Neuronal stem cell (in vitro differentiated cells): Measurements from ENCODE around the gene ZFYVE9.

Source experiments
- DNase-seq: peaks from one replicate; pipeline ENCODE4 v3.0.0-alpha.2; 2013; ENCODE audit warnings: low spot score
- H2AFZ ChIP-seq: one replicate; pipeline ENCODE4 v1.6.1; 2013; ENCODE audit warnings: mild to moderate bottlenecking, low read length, inconsistent platforms
- H2AK5ac ChIP-seq: 2 replicates; pipeline ENCODE4 v1.6.1; 2013; ENCODE audit warnings: low read depth, mild to moderate bottlenecking, inconsistent platforms, low read length, moderate library complexity, mixed read lengths
- H2BK120ac ChIP-seq: 2 replicates; pipeline ENCODE4 v1.6.1; 2013; ENCODE audit warnings: low read depth, mild to moderate bottlenecking, inconsistent platforms, low read length, moderate library complexity, mixed read lengths
- H2BK12ac ChIP-seq: one replicate; pipeline ENCODE4 v1.6.1; 2013; ENCODE audit warnings: low read length, inconsistent platforms
- H2BK15ac ChIP-seq: 2 replicates; pipeline ENCODE4 v1.6.1; 2013; ENCODE audit warnings: mild to moderate bottlenecking, low read length, inconsistent platforms, mixed read lengths
- H2BK5ac ChIP-seq: one replicate; pipeline ENCODE4 v1.6.1; 2013; ENCODE audit warnings: inconsistent platforms, mild to moderate bottlenecking, low read length, moderate library complexity
- H3K14ac ChIP-seq: one replicate; pipeline ENCODE4 v1.6.1; 2013; ENCODE audit warnings: low read length, inconsistent platforms
- H3K18ac ChIP-seq: 2 replicates; pipeline ENCODE4 v1.6.1; 2013; ENCODE audit warnings: low read length, inconsistent platforms
- H3K23ac ChIP-seq: 2 replicates; pipeline ENCODE4 v1.6.1; 2013; ENCODE audit warnings: low read depth, mild to moderate bottlenecking, mixed read lengths, low read length, inconsistent platforms; ENCODE audit not compliant: poor library complexity
- H3K27ac ChIP-seq: replicated peaks from 3 replicates; pipeline ENCODE4 v1.5.1; 2013; ENCODE audit warnings: low read length, inconsistent platforms
- H3K27me3 ChIP-seq, 3 experiments: 2 replicates each; pipeline ENCODE4 v1.6.1; 2013; ENCODE audit warnings: low read length in 3 of 3, mild to moderate bottlenecking in 2 of 3, inconsistent platforms in 1 of 3, low read depth in 1 of 3, mixed read lengths in 1 of 3, moderate library complexity in 1 of 3; ENCODE audit not compliant: control insufficient read depth in 3 of 3, insufficient read depth in 3 of 3
- H3K36me3 ChIP-seq, 2 donors: replicated peaks in 1 of 2; 2 replicates each; pipeline ENCODE4 v1.6.1; 2013; ENCODE audit warnings: low read length in 2 of 2; ENCODE audit not compliant: control insufficient read depth in 2 of 2, insufficient read depth in 2 of 2
- H3K4ac ChIP-seq: 2 replicates; pipeline ENCODE4 v1.6.1; 2013; ENCODE audit warnings: inconsistent platforms, mild to moderate bottlenecking, low read length, moderate library complexity
- H3K4me1 ChIP-seq, 2 donors: 1 replicate in 1 of 2; 2 replicates in 1 of 2; pipeline ENCODE4 v1.6.1; 2013; ENCODE audit warnings: low read length in 2 of 2, low read depth in 1 of 2; ENCODE audit not compliant: control insufficient read depth in 2 of 2, insufficient read depth in 1 of 2
- H3K4me2 ChIP-seq: one replicate; pipeline ENCODE4 v1.6.1; 2013; ENCODE audit warnings: mild to moderate bottlenecking, low read length, inconsistent platforms; ENCODE audit not compliant: insufficient read depth, poor library complexity, severe bottlenecking
- H3K4me3 ChIP-seq, 2 donors: 2 replicates each; pipeline ENCODE4 v1.5.1; 2013; ENCODE audit warnings: low read length in 2 of 2, mild to moderate bottlenecking in 2 of 2, inconsistent platforms in 1 of 2, moderate library complexity in 1 of 2
- H3K79me1 ChIP-seq: one replicate; pipeline ENCODE4 v1.6.1; 2013; ENCODE audit warnings: low read depth, mild to moderate bottlenecking, inconsistent platforms, low read length, moderate library complexity
- H3K9ac ChIP-seq: one replicate; pipeline ENCODE4 v1.6.1; 2013; ENCODE audit warnings: mild to moderate bottlenecking, low read depth, low read length, inconsistent platforms; ENCODE audit not compliant: poor library complexity
- H3K9me3 ChIP-seq, 2 donors: replicated peaks in 1 of 2; 2 replicates each; pipeline versions ENCODE3 to v1.6.1; 2013; ENCODE audit warnings: low read length in 2 of 2, mild to moderate bottlenecking in 2 of 2, inconsistent platforms in 1 of 2, low read depth in 1 of 2, mixed read lengths in 1 of 2, moderate library complexity in 1 of 2; ENCODE audit not compliant: control insufficient read depth in 2 of 2, insufficient read depth in 1 of 2
- H4K8ac ChIP-seq: one replicate; pipeline ENCODE4 v1.6.1; 2013; ENCODE audit warnings: low read depth, mild to moderate bottlenecking, inconsistent platforms, low read length, moderate library complexity
- H4K91ac ChIP-seq: one replicate; pipeline ENCODE4 v1.6.1; 2013; ENCODE audit warnings: low read length, low read depth, mild to moderate bottlenecking, inconsistent platforms; ENCODE audit not compliant: poor library complexity
- WGBS, 2 donors: extraction: QIAGEN DNeasy Blood & Tissue Kit; methylation state at CpG; one replicate each; pipeline ENCODE4 v1.1.7; 2013; ENCODE audit warnings: missing lambda C conversion rate in 2 of 2, mixed read lengths in 1 of 2; ENCODE audit not compliant: insufficient read length in 2 of 2, insufficient replicate concordance in 1 of 2; ENCODE audit errors: extremely low coverage in 2 of 2; 5-methylcytosine and 5-hydroxymethylcytosine counted together

The ZFYVE9 gene

DNA sequence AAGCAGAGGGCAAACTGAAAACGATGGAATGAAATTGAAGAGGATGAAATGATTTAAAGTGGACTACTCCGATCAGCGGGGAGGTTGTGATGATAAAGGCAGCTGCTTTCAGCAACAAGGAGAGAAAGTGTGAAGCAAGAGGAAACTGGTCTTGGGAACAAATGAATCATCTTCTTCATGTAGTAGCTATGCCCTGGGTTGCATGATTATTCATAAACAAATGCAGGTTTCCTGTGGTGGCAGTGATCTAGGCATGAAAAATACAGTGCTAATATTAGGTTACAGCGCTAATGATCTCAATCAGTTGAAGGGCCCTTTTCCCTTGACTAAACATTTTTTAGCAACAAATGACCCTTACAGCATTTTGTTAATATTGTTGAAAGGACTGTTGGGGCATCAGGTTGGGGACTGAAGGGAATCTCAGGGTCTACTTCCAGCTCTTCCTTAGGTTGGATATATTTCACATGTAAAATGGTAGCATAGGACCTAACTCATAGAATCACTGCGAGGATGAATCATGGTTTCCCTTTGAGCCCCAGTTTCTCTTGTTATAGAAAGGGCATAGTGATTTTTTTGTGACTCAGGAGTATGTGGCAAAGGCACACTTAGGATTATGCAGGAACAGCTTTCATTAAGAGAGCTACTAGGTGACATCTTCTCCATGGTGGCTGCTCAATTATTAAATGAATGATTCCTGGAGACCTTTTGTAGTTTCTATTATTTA is 1.9 kb upstream of the ZFYVE9 start:
- Histone ChIP-seq H3K4me2 (no peak overlapping the region), H3K18ac (no peak overlapping the region), H3K4me1 (no peaks in the 10 kb centered on the region), H3K4ac (no peak overlapping the region), H2AFZ (no peak overlapping the region), H3K23ac (no peak overlapping the region), H3K27ac (no peak overlapping the region), H2BK5ac (no peak overlapping the region), H4K8ac (no peak overlapping the region), H2AK5ac (no peak overlapping the region), H3K9ac (no peak overlapping the region), H3K27me3 (peaks cover 0 to 13% (median 0%) of the 10 kb centered on the region in 3 experiments), H2BK120ac (no peak overlapping the region), H4K91ac (no peak overlapping the region), H3K4me3 (no peak overlapping the region), H2BK12ac (no peak overlapping the region), H3K36me3 (no peaks in the 10 kb centered on the region), H3K14ac (no peak overlapping the region), H2BK15ac (no peak overlapping the region), H3K9me3 (peaks cover 0 to 1% of the 10 kb centered on the region in 2 donors), H3K79me1 (peaks cover 8% of the 10 kb centered on the region)
- DNase-seq = no peak
- no CpG with 5 or more reads among the region's 5 CpGs for whole genome bisulfite sequencing, 2 donors

DNA sequence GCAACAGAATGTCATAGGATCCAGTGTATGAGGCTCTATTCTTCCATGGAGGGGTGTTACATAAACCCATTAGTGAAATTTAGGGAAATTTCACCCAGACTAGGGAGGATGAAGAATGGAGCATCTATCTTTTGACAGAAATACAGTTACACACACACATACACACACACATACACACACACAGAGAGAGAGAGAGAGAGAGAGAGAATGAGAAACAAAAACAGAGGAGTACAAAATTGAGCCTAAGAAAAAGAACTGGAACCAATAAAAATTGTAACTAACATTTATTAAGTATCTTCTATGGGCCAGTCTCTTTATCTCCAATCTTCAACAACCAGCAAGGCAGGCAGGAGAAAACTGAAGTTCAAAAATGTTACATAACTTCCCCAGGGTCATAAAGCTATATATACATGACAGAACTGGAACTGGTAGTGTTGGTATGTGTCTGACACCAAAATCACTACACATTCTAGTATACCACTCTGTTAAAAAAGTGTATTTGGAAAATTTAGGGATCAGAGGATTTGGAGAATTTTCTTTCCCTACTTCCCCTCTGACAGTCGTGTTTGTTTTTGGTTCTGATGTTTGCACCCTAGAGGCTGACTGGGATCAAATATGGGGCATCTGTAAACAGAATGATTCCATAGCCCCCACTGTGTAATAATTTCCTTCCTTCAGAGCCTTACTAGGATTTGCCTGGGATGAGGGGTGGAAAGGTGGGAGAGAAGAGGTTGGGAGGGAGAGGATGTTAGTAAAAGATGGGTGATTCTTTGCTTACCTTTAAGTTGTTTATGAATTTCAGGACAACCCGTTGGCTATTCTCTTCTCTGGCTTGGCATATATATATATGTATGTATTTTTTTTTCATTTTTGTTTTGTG is 1.0 kb upstream of the ZFYVE9 start:
- no peak overlapping the region for H3K18ac ChIP-seq
- no peak overlapping the region for H3K4me3 ChIP-seq
- H4K8ac ChIP-seq = no peak overlapping the region
- no peak overlapping the region for H3K27ac ChIP-seq
- H3K27me3 ChIP-seq = peaks cover 0 to 13% (median 0%) of the 10 kb centered on the region in 3 experiments
- H3K4me1 ChIP-seq = peaks cover 0 to 4% of the 10 kb centered on the region in 2 donors
- no peak overlapping the region for H2BK12ac ChIP-seq
- no peak overlapping the region for H3K4me2 ChIP-seq
- H3K79me1 ChIP-seq = peaks cover 8% of the 10 kb centered on the region
- H2BK15ac ChIP-seq = no peak overlapping the region
- H3K9ac ChIP-seq = no peak overlapping the region
- H2BK120ac ChIP-seq = no peak overlapping the region
- no peak overlapping the region for H2AK5ac ChIP-seq
- no peaks in the 10 kb centered on the region for H3K36me3 ChIP-seq
- H4K91ac ChIP-seq = no peak overlapping the region
- H3K4ac ChIP-seq = no peak overlapping the region
- H3K9me3 ChIP-seq = peaks cover 0 to 1% of the 10 kb centered on the region in 2 donors
- peak overlapping the region; percentile 96 for H2AFZ ChIP-seq
- no peak for DNase-seq
- H3K23ac ChIP-seq = no peak overlapping the region
- no peak overlapping the region for H3K14ac ChIP-seq
- no peak overlapping the region for H2BK5ac ChIP-seq
- no CpG with 5 or more reads among the region's 2 CpGs for WGBS, 2 donors

DNA sequence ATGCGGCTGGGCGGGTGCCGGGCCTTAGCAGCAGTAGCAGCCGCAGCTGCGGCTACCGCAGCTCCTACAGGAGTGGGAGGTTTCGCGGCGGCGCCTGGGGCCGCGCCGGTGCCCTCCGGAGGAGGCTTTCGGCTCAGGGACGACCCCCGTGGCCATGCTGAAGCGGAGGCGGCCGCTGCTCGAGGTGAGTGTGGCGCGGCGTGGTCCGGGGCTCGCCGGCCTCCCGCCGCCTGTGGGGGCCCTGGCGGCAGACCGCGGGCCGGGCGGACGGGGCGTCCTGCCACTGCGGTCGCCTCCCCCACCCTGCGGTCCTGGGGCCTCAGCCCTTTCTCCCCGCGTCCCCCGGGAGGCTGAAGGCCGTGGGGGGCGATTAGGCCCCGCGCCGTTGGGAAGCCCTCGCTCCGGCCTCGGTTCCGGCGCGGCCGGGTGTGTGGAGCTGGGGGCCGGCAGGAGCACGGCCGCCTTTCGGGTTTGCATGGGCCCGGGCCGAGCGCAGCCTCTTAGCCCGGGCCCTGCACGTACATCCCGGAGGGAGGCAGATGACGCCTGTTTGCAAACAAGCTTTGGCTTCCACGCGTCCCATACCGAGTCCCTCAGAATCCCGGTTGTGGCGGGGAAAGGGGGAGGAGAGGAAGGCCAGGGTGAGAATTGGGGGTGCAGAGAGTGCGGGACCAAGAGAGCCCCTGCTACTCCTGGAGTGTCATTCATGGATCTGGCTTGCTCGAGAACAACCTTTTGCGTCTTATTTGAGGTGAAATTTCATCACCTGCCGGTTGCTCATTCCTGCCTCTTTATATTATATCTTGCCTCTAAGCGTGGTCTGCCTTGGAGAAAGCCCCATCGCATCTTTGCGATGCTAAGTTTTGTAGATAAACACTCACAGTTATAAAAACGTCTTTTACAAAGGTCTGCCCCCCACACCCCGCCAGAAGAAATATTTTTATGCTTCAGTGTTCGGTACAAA is 613 bp downstream of the ZFYVE9 start:
- Histone ChIP-seq H4K91ac (no peak overlapping the region), H3K9me3 (peaks cover 0 to 1% of the 10 kb centered on the region in 2 donors), H2BK15ac (peak overlapping the region; percentile 92), H2BK5ac (peak overlapping the region; percentile 90), H3K36me3 (no peaks in the 10 kb centered on the region), H3K23ac (peak overlapping the region; percentile 93), H2BK12ac (peak overlapping the region; percentile 58), H3K14ac (peak overlapping the region; percentile 94), H2BK120ac (peak overlapping the region; percentile 18), H3K4ac (peak overlapping the region; percentile 84), H3K27me3 (peaks cover 0 to 13% (median 0%) of the 10 kb centered on the region in 3 experiments), H2AK5ac (peak overlapping the region; percentile 56), H3K4me3 (peak overlapping the region; percentile 57 to 94), H3K27ac (peak overlapping the region; percentile 89), H3K18ac (peak overlapping the region; percentile 99), H3K9ac (peak overlapping the region; percentile 95), H3K79me1 (peaks cover 8% of the 10 kb centered on the region), H2AFZ (peak overlapping the region; percentile 96), H3K4me2 (peak overlapping the region; percentile 73), H3K4me1 (peaks cover 0 to 4% of the 10 kb centered on the region in 2 donors), H4K8ac (peak overlapping the region; percentile 65)
- peak; percentile 49 for DNase-seq
- WGBS, 2 donors = no CpG with 5 or more reads among the region's 80 CpGs
